B cell (primary cell): ENCODE data around the gene CD34.

ENCODE experiments used
- CTCF ChIP-seq: fragments of 200-600 bp; IDR thresholded peaks from one replicate; pipeline ENCODE4 v1.8.0; 2022; ENCODE audit warnings: antibody characterized with exemption, mild to moderate bottlenecking
- EZH2 ChIP-seq: IDR thresholded peaks from 2 replicates; pipeline ENCODE4 v1.6.1; 2012; ENCODE audit warnings: borderline replicate concordance, low read depth, mild to moderate bottlenecking, moderate library complexity, low read length; ENCODE audit not compliant: insufficient read depth, poor library complexity, severe bottlenecking

DNA sequence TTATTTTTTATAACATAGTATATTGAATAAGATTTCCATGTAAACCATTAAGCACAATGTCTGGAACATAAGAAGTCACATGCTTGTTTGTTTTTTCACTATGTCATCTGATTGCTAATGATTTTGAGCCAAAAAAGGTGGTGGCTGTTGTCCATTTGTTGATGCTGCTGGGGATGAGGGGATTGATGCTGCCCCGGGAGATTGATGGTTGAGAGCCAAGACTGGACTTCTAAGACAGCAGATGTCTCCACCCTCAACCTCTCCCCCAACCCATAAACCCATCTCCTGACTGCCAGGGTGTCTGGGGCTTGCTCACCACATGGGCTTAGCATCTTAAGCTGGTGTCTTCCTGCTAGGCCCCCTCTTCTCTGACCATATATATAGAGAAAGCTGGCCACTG lies 35.8 kb upstream of the CD34 start:
- no peak for TF ChIP-seq CTCF
- no peak for TF ChIP-seq EZH2
